Measurements from ENCODE around the gene ABCC6. TPM values are rescaled to one million over a fixed set of nuclear protein-coding genes. Genes with fewer than 3 reads are reported as not detected.
"Not testable (repeated sequence)": the region's sequence is repeated elsewhere in the genome, so short reads cannot be mapped to it uniquely, and the experiment has no call there.

Gene ABCC6
- total RNA-seq, 1 experiment from 2014 or later = 2.7 TPM

- Histone ChIP-seq H3K9ac (ENCODE audit: low read length) (no peak overlapping the region), H3K4me3 (replicated peaks in 1 of 2; ENCODE audit: low read depth in 1 of 2, low read length in 2 of 2) (no peak overlapping the region), H3K4me1 (ENCODE audit: control insufficient read depth in 1 of 2, insufficient read depth in 2 of 2, low read length in 2 of 2) (no peaks in the 10 kb centered on the region), H3K4me2 (ENCODE audit: low read length) (no peak overlapping the region), H2AFZ (ENCODE audit: low read depth, low read length, poor library complexity, severe bottlenecking) (no peak overlapping the region), H4K20me1 (ENCODE audit: insufficient read depth) (no peaks in the 10 kb centered on the region), H3K27ac (ENCODE audit: low read depth, low read length) (no peak overlapping the region), H3K36me3 (ENCODE audit: control insufficient read depth in 1 of 2, insufficient read depth in 2 of 2, low read length in 2 of 2) (no peaks in the 10 kb centered on the region), H3K9me2 (ENCODE audit: insufficient read depth) (no peaks in the 10 kb centered on the region), H3K9me3 (ENCODE audit: control insufficient read depth in 1 of 2, insufficient read depth in 1 of 2, low read depth in 1 of 2, low read length in 2 of 2) (no peaks in the 10 kb centered on the region), H3K79me2 (ENCODE audit: insufficient read depth, low read length) (no peaks in the 10 kb centered on the region), H3K27me3 (ENCODE audit: insufficient read depth, low read length) (no peaks in the 10 kb centered on the region)
- DNase-seq (ENCODE audit: low read depth, low spot score) (no peak), ATAC-seq (no peak)
- BruUV-seq (replicated peaks) = no TSS peak
- TF ChIP-seq ATF3 (IDR thresholded peaks at IDR 0.05) (no peak), EGR1 (IDR thresholded peaks at IDR 0.05; ENCODE audit: low read depth) (no peak)
- POLR2A ChIA-PET = no interaction called here
- RAD21 ChIA-PET (ENCODE audit: low non-redundant PET in 1 of 2, low total read pairs in 2 of 2, uncharacterized antibody in 2 of 2, unreplicated experiment in 2 of 2) = no interaction called here
- intact Hi-C loops (cut with micrococcal nuclease) = no loop called here
- CTCF ChIA-PET = no interaction called here
These were observed 73.6 kb downstream of the ABCC6 start for GRCh38 chr16:16149710-16150116.

GRCh38 chr16:16148755-16149154 lies 74.5 kb downstream of the ABCC6 start:
- no peak overlapping the region for H2AFZ ChIP-seq (ENCODE audit: low read depth, low read length, poor library complexity, severe bottlenecking)
- H3K9ac ChIP-seq (ENCODE audit: low read length) = no peak overlapping the region
- ATAC-seq (no peak), DNase-seq (ENCODE audit: low read depth, low spot score) (no peak)
- no peak overlapping the region for H3K27ac ChIP-seq (ENCODE audit: low read depth, low read length)
- ChIA-PET RAD21 (ENCODE audit: low non-redundant PET in 1 of 2, low total read pairs in 2 of 2, uncharacterized antibody in 2 of 2, unreplicated experiment in 2 of 2) (no interaction called here), CTCF (no interaction called here), POLR2A (no interaction called here)
- peaks cover 0 to 7% of the 10 kb centered on the region in 2 experiments; a peak in 2 of 4 replicates for H3K36me3 ChIP-seq (ENCODE audit: control insufficient read depth in 1 of 2, insufficient read depth in 2 of 2, low read length in 2 of 2)
- H3K9me2 ChIP-seq (ENCODE audit: insufficient read depth) = no peaks in the 10 kb centered on the region
- H3K27me3 ChIP-seq (ENCODE audit: insufficient read depth, low read length) = no peaks in the 10 kb centered on the region
- no TSS peak for BruUV-seq (replicated peaks)
- H3K4me2 ChIP-seq (ENCODE audit: low read length) = no peak overlapping the region
- peaks cover 0 to 8% of the 10 kb centered on the region in 2 experiments; a peak in 1 of 4 replicates for H3K4me1 ChIP-seq (ENCODE audit: control insufficient read depth in 1 of 2, insufficient read depth in 2 of 2, low read length in 2 of 2)
- H3K9me3 ChIP-seq (ENCODE audit: control insufficient read depth in 1 of 2, insufficient read depth in 1 of 2, low read depth in 1 of 2, low read length in 2 of 2) = no peaks in the 10 kb centered on the region
- no peak overlapping the region for H3K4me3 ChIP-seq (replicated peaks in 1 of 2; ENCODE audit: low read depth in 1 of 2, low read length in 2 of 2)
- H4K20me1 ChIP-seq (ENCODE audit: insufficient read depth) = no peaks in the 10 kb centered on the region
- TF ChIP-seq CTCF (IDR thresholded peaks at IDR 0.05 in 2 of 3, conservative IDR thresholded peaks at IDR 0.05 in 1 of 3; ENCODE audit: borderline replicate concordance in 1 of 3, insufficient read depth in 1 of 3, low read depth in 2 of 3, low read length in 2 of 3) = no peak
- no peak for TF ChIP-seq EZH2 (IDR thresholded peaks at IDR 0.05)
- no peak for TF ChIP-seq POLR2A (IDR thresholded peaks at IDR 0.05; ENCODE audit: borderline replicate concordance, extremely low read depth, insufficient read depth, insufficient read length)
- TF ChIP-seq POLR2AphosphoS5 (IDR thresholded peaks at IDR 0.05; ENCODE audit: low read depth, low read length) = no peak
- TF ChIP-seq SP1 (IDR thresholded peaks at IDR 0.05; ENCODE audit: low read depth) = no peak
- TF ChIP-seq RAD21 (IDR thresholded peaks at IDR 0.05; ENCODE audit: low read depth) = no peak
- TF ChIP-seq FOSL1 (IDR thresholded peaks at IDR 0.05; ENCODE audit: low read depth) = no peak
- no peak for TF ChIP-seq EZH2phosphoT487 (IDR thresholded peaks at IDR 0.05; ENCODE audit: borderline replicate concordance)
- intact Hi-C loops (cut with micrococcal nuclease) = no loop called here
- no peaks in the 10 kb centered on the region for H3K79me2 ChIP-seq (ENCODE audit: insufficient read depth, low read length)

- H3K9ac ChIP-seq (ENCODE audit: low read length); H3K4me1 ChIP-seq (ENCODE audit: control insufficient read depth in 1 of 2, insufficient read depth in 2 of 2, low read length in 2 of 2); POLR2A ChIA-PET; H3K27ac ChIP-seq (ENCODE audit: low read depth, low read length); intact Hi-C loops (cut with micrococcal nuclease); ATAC-seq; H3K27me3 ChIP-seq (ENCODE audit: insufficient read depth, low read length); H4K20me1 ChIP-seq (ENCODE audit: insufficient read depth); H3K4me3 ChIP-seq (replicated peaks in 1 of 2; ENCODE audit: low read depth in 1 of 2, low read length in 2 of 2); H3K4me2 ChIP-seq (ENCODE audit: low read length); RAD21 ChIA-PET (ENCODE audit: low non-redundant PET in 1 of 2, low total read pairs in 2 of 2, uncharacterized antibody in 2 of 2, unreplicated experiment in 2 of 2); H3K79me2 ChIP-seq (ENCODE audit: insufficient read depth, low read length); BruUV-seq (replicated peaks); H3K9me2 ChIP-seq (ENCODE audit: insufficient read depth); H3K9me3 ChIP-seq (ENCODE audit: control insufficient read depth in 1 of 2, insufficient read depth in 1 of 2, low read depth in 1 of 2, low read length in 2 of 2); DNase-seq (ENCODE audit: low read depth, low spot score); H2AFZ ChIP-seq (ENCODE audit: low read depth, low read length, poor library complexity, severe bottlenecking): not testable (repeated sequence)
- H3K36me3 ChIP-seq (ENCODE audit: control insufficient read depth in 1 of 2, insufficient read depth in 2 of 2, low read length in 2 of 2) = peaks cover 2 to 11% of the 10 kb centered on the region in 2 experiments; a peak in 2 of 4 replicates
- CTCF ChIA-PET = interaction anchor here (0.9 kb wide), 1 partner anchor 21 kb away, joined by 3 read pairs; no protein-coding TSS in a partner anchor
These were observed 75.2 kb downstream of the ABCC6 start for GRCh38 chr16:16148000-16148599.

All from HCT116 (cell line).